Neural cell (in vitro differentiated cells): Measurements from ENCODE around the gene RHOF. TPM values are rescaled to one million over a fixed set of nuclear protein-coding genes. Genes with fewer than 3 reads are reported as not detected.

Experiments
- H2AFZ ChIP-seq: fragments of 200-600, 300-800 bp; sonication (generic), shearing (Covaris generic); 2 replicates; pipeline ENCODE4 v1.6.0; 2014; ENCODE audit warnings: low read depth, mild to moderate bottlenecking, antibody characterized with exemption, low read length, moderate library complexity
- H3F3A ChIP-seq: fragments of 200-600 bp; shearing (Covaris generic); 2 replicates; pipeline ENCODE4 v1.6.1; 2016; ENCODE audit warnings: mild to moderate bottlenecking, moderate library complexity, mixed read lengths, antibody characterized with exemption, low read length; ENCODE audit not compliant: insufficient read depth, poor library complexity, severe bottlenecking
- H3K27ac ChIP-seq: fragments of 200-600, 300-800 bp; sonication (generic), shearing (Covaris generic); 2 replicates; pipeline ENCODE4 v1.5.1; 2014; ENCODE audit warnings: mild to moderate bottlenecking, low read length, moderate library complexity
- H3K27me3 ChIP-seq: fragments of 300-800, 200-600 bp; sonication (generic), shearing (Covaris generic); 2 replicates; pipeline ENCODE4 v1.6.0; 2014; ENCODE audit warnings: mild to moderate bottlenecking, low read depth, low read length, moderate library complexity; ENCODE audit not compliant: insufficient read depth
- H3K36me3 ChIP-seq: fragments of 300-800, 200-600 bp; sonication (generic), shearing (Covaris generic); 2 replicates; pipeline ENCODE4 v1.5.1; 2014; ENCODE audit warnings: mild to moderate bottlenecking, antibody characterized with exemption, low read length, moderate library complexity; ENCODE audit not compliant: insufficient read depth
- H3K4me2 ChIP-seq: fragments of 300-800, 200-600 bp; sonication (generic), shearing (Covaris generic); 2 replicates; pipeline ENCODE4 v1.6.0; 2014; ENCODE audit warnings: mild to moderate bottlenecking, low read length
- H3K4me3 ChIP-seq: fragments of 300-800, 200-600 bp; sonication (generic), shearing (Covaris generic); 2 replicates; pipeline ENCODE4 v1.5.1; 2014; ENCODE audit warnings: mild to moderate bottlenecking, low read length, moderate library complexity
- H3K79me2 ChIP-seq: fragments of 200-600 bp; shearing (Covaris generic); replicated peaks from 2 replicates; pipeline ENCODE4 v1.6.0; 2014; ENCODE audit warnings: mild to moderate bottlenecking, low read length, moderate library complexity; ENCODE audit not compliant: insufficient read depth
- H3K9ac ChIP-seq: fragments of 300-800, 200-600 bp; sonication (generic), shearing (Covaris generic); 2 replicates; pipeline ENCODE4 v1.6.1; 2016; ENCODE audit warnings: mild to moderate bottlenecking, low read length, mixed read lengths
- H3K9me2 ChIP-seq: fragments of 200-600 bp; shearing (Covaris generic); 2 replicates; pipeline ENCODE4 v1.6.1; 2016; ENCODE audit warnings: mild to moderate bottlenecking, low read length, mixed read lengths; ENCODE audit not compliant: insufficient read depth
- H3K9me3 ChIP-seq: fragments of 200-600, 300-800 bp; sonication (generic), shearing (Covaris generic); 2 replicates; pipeline ENCODE4 v1.6.1; 2016; ENCODE audit warnings: mild to moderate bottlenecking, mixed run types, low read length, moderate library complexity, mixed read lengths
- H4K20me1 ChIP-seq: fragments of 200-600 bp; shearing (Covaris generic); 2 replicates; pipeline ENCODE4 v1.6.1; 2016; ENCODE audit warnings: mild to moderate bottlenecking, mixed run types; ENCODE audit not compliant: insufficient read depth
- CTCF ChIP-seq: fragments of 450-650 bp; IDR thresholded peaks from 2 replicates; pipeline ENCODE4 v1.5.1; 2014; ENCODE audit warnings: antibody characterized with exemption, mild to moderate bottlenecking, moderate library complexity; ENCODE audit not compliant: poor library complexity, severe bottlenecking
- EP300 ChIP-seq: fragments of 450-650 bp; conservative IDR thresholded peaks from 2 replicates; pipeline ENCODE4 v1.6.1; 2014; ENCODE audit warnings: antibody characterized with exemption, mild to moderate bottlenecking, moderate library complexity; ENCODE audit not compliant: poor library complexity, severe bottlenecking
- EZH2 ChIP-seq: fragments of 200-600, 300-800 bp; shearing (Covaris generic), sonication (generic); IDR thresholded peaks from 2 replicates; pipeline ENCODE4 v1.6.1; 2014; ENCODE audit warnings: antibody characterized with exemption, low read length, borderline replicate concordance, mild to moderate bottlenecking; ENCODE audit not compliant: insufficient read depth, poor library complexity, severe bottlenecking
- MXI1 ChIP-seq: fragments of 450-650 bp; conservative IDR thresholded peaks from 2 replicates; pipeline ENCODE4 v1.6.1; 2014; ENCODE audit warnings: antibody characterized with exemption, mild to moderate bottlenecking; ENCODE audit not compliant: poor library complexity, severe bottlenecking
- POLR2AphosphoS5 ChIP-seq: IDR thresholded peaks from 2 replicates; pipeline ENCODE4 v1.6.1; 2012
- RAD21 ChIP-seq: fragments of 450-650 bp; conservative IDR thresholded peaks from 2 replicates; pipeline ENCODE4 v1.6.1; 2014; ENCODE audit warnings: antibody characterized with exemption, mild to moderate bottlenecking, moderate library complexity
- REST ChIP-seq: IDR thresholded peaks from 2 replicates; pipeline ENCODE4 v1.6.1; 2012; ENCODE audit warnings: borderline replicate concordance
- SMC3 ChIP-seq: fragments of 450-650 bp; conservative IDR thresholded peaks from 2 replicates; pipeline ENCODE4 v1.6.1; 2014; ENCODE audit warnings: antibody characterized with exemption, mild to moderate bottlenecking, moderate library complexity; ENCODE audit not compliant: poor library complexity
- TAF1 ChIP-seq: IDR thresholded peaks from 2 replicates; pipeline ENCODE4 v1.6.1; 2012; ENCODE audit warnings: low read depth
- polyA plus RNA-seq: library from polyadenylated mRNA; depleted of rRNA; stranded (reverse); fragments of >200 nt; gene quantifications from 2 replicates; pipeline ENCODE4 v1.2.3, GENCODE V29; 2014

RHOF gene
- polyA plus RNA-seq, 1 donor from 2014 or later, result 14.7 TPM

GRCh38 chr12:121775501-121775900, 18.0 kb downstream of the RHOF start:
- no peak overlapping the region for H3K4me2 ChIP-seq
- no peak for TF ChIP-seq EZH2
- H3K9me2 ChIP-seq, result no peaks in the 10 kb centered on the region
- H3K79me2 ChIP-seq, result no peaks in the 10 kb centered on the region
- H3K4me3 ChIP-seq, result no peak overlapping the region
- no peaks in the 10 kb centered on the region for H3K36me3 ChIP-seq
- no peaks in the 10 kb centered on the region for H4K20me1 ChIP-seq
- no peak overlapping the region for H3K9ac ChIP-seq
- H3K9me3 ChIP-seq, result no peaks in the 10 kb centered on the region
- H3K27me3 ChIP-seq, result no peaks in the 10 kb centered on the region
- no peak overlapping the region for H3K27ac ChIP-seq
- no peak overlapping the region for H2AFZ ChIP-seq
- no peaks in the 10 kb centered on the region for H3F3A ChIP-seq

- Histone ChIP-seq H3K9me3 (no peaks in the 10 kb centered on the region), H4K20me1 (no peaks in the 10 kb centered on the region), H2AFZ (no peak overlapping the region), H3K27ac (no peak overlapping the region), H3K27me3 (no peaks in the 10 kb centered on the region), H3K9ac (no peak overlapping the region), H3F3A (no peaks in the 10 kb centered on the region), H3K36me3 (no peaks in the 10 kb centered on the region), H3K4me2 (no peak overlapping the region), H3K4me3 (no peak overlapping the region), H3K79me2 (no peaks in the 10 kb centered on the region), H3K9me2 (no peaks in the 10 kb centered on the region)
- TF ChIP-seq SMC3 (no peak), REST (no peak), CTCF (no peak), MXI1 (no peak), EP300 (no peak), EZH2 (no peak), RAD21 (no peak), TAF1 (no peak), POLR2AphosphoS5 (no peak)
Measured at GRCh38 chr12:121774968-121775474, 18.5 kb downstream of the RHOF start.
